ENCODE results near the gene AQP1.

DNA sequence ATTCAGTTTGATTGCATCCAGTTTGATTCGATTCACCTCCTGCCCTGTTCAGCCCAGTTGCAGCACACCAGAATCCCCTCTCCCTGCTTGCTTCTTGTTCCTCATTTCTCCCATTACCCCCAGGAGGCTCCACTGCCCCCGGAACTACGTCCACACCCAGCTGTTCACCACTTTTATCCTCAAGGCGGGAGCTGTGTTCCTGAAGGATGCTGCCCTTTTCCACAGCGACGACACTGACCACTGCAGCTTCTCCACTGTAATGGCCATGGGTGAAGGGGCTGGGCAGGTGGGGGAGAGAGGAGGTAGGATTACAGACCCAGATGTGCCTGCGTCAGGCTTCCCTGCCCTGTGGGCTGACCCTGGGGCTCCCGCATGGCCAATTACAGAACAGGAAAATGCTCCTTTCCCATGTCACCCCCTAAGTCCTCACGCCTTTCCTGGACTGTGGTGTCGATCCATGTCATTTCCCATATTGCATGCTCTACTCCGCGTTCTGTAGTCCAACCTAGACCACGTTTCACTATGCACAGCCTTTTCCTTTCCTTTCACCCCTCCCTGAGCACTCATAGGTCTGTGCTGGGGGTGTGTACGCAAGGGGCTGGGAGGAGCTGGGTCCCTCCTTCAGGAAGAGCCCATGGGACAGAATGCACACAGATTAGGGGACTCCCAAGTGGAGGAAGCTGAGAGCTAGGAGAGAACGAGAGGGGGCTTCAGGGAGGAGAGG is 60.3 kb downstream of the AQP1 start:
- TF ChIP-seq EP300 (IDR thresholded peaks at IDR 0.05; ENCODE audit: borderline replicate concordance) (no peak), CREB1 (IDR thresholded peaks at IDR 0.05; ENCODE audit: low read depth) (no peak), RAD21 (IDR thresholded peaks at IDR 0.05; ENCODE audit: low read depth) (no peak), FOXM1 (IDR thresholded peaks at IDR 0.05; ENCODE audit: borderline replicate concordance, low read depth) (no peak), TAF1 (IDR thresholded peaks at IDR 0.05; ENCODE audit: low read depth) (no peak), TEAD4 (IDR thresholded peaks at IDR 0.05) (no peak), CEBPB (IDR thresholded peaks at IDR 0.05) (no peak), YY1 (IDR thresholded peaks at IDR 0.05; ENCODE audit: low read depth) (no peak), TCF12 (IDR thresholded peaks at IDR 0.05; ENCODE audit: low read depth) (no peak)
- TF ChIP-seq, protein P1, sequence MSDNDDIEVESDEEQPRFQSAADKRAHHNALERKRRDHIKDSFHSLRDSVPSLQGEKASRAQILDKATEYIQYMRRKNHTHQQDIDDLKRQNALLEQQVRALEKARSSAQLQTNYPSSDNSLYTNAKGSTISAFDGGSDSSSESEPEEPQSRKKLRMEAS (IDR thresholded peaks at IDR 0.05): no peak
- TF ChIP-seq, protein P2, sequence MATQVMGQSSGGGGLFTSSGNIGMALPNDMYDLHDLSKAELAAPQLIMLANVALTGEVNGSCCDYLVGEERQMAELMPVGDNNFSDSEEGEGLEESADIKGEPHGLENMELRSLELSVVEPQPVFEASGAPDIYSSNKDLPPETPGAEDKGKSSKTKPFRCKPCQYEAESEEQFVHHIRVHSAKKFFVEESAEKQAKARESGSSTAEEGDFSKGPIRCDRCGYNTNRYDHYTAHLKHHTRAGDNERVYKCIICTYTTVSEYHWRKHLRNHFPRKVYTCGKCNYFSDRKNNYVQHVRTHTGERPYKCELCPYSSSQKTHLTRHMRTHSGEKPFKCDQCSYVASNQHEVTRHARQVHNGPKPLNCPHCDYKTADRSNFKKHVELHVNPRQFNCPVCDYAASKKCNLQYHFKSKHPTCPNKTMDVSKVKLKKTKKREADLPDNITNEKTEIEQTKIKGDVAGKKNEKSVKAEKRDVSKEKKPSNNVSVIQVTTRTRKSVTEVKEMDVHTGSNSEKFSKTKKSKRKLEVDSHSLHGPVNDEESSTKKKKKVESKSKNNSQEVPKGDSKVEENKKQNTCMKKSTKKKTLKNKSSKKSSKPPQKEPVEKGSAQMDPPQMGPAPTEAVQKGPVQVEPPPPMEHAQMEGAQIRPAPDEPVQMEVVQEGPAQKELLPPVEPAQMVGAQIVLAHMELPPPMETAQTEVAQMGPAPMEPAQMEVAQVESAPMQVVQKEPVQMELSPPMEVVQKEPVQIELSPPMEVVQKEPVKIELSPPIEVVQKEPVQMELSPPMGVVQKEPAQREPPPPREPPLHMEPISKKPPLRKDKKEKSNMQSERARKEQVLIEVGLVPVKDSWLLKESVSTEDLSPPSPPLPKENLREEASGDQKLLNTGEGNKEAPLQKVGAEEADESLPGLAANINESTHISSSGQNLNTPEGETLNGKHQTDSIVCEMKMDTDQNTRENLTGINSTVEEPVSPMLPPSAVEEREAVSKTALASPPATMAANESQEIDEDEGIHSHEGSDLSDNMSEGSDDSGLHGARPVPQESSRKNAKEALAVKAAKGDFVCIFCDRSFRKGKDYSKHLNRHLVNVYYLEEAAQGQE (IDR thresholded peaks at IDR 0.05; ENCODE audit: low read depth): no peak
